ENCODE data around the gene ANKS1B. TPM values are rescaled to one million over a fixed set of nuclear protein-coding genes. Genes with fewer than 3 reads are reported as not detected.

ANKS1B gene
- total RNA-seq, 1 experiment from 2014 or later: 5.8 TPM

GRCh38 chr12:99087278-99087677 is 897.5 kb downstream of the ANKS1B start:
- peak; percentile 82 for ATAC-seq
- ChIA-PET CTCF (no interaction called here), POLR2A (no interaction called here)
- Mint-ChIP-seq H3K27ac (no peak overlapping the region), H3K4me1 (peaks cover 17% of the 10 kb centered on the region), H3K4me3 (no peak overlapping the region), H3K27me3 (ENCODE audit: low read depth) (no peaks in the 10 kb centered on the region), H3K36me3 (no peaks in the 10 kb centered on the region), H3K9me3 (peaks cover 5% of the 10 kb centered on the region)
- DNase-seq (ENCODE audit: low spot score): no peak
- TF ChIP-seq IRF2 (CRISPR knock-in tag; IDR thresholded peaks at IDR 0.05; ENCODE audit: borderline replicate concordance, low read depth): no peak
- no peak for TF ChIP-seq ZNF532 (CRISPR knock-in tag; IDR thresholded peaks at IDR 0.05; ENCODE audit: borderline replicate concordance)
- TF ChIP-seq FOXJ3 (CRISPR knock-in tag; IDR thresholded peaks at IDR 0.05; ENCODE audit: borderline replicate concordance): no peak
- no peak for TF ChIP-seq ZNF425 (CRISPR knock-in tag; conservative IDR thresholded peaks at IDR 0.05)
- TF ChIP-seq E2F1 (CRISPR knock-in tag; IDR thresholded peaks at IDR 0.05): no peak
- no peak for TF ChIP-seq NR1H2 (CRISPR knock-in tag; IDR thresholded peaks at IDR 0.05)
- no peak for TF ChIP-seq E2F4 (CRISPR knock-in tag; IDR thresholded peaks at IDR 0.05; ENCODE audit: borderline replicate concordance, low read depth)

- Mint-ChIP-seq H3K27me3 (ENCODE audit: low read depth) (no peaks in the 10 kb centered on the region; the same call in 1 of the 2 replicates), H3K4me1 (no peaks in the 10 kb centered on the region), H3K4me3 (no peak overlapping the region), H3K36me3 (no peaks in the 10 kb centered on the region), H3K9me3 (no peaks in the 10 kb centered on the region), H3K27ac (no peak overlapping the region)
- ChIA-PET CTCF (no interaction called here), POLR2A (no interaction called here)
- DNase-seq (ENCODE audit: low spot score): no peak
- no peak for ATAC-seq
- TF ChIP-seq CREM (CRISPR knock-in tag; IDR thresholded peaks at IDR 0.05): no peak
- TF ChIP-seq PREB (CRISPR knock-in tag; IDR thresholded peaks at IDR 0.05; ENCODE audit: borderline replicate concordance): no peak
- no peak for TF ChIP-seq NFYB (CRISPR knock-in tag; conservative IDR thresholded peaks at IDR 0.05; ENCODE audit: low read depth)
- no peak for TF ChIP-seq NR2C2 (CRISPR knock-in tag; IDR thresholded peaks at IDR 0.05)
- TF ChIP-seq ATF1 (CRISPR knock-in tag; IDR thresholded peaks at IDR 0.05): no peak
- TF ChIP-seq ZNF396 (CRISPR knock-in tag; IDR thresholded peaks at IDR 0.05; ENCODE audit: borderline replicate concordance): no peak
- no peak for TF ChIP-seq TP53 (CRISPR knock-in tag; IDR thresholded peaks at IDR 0.05)
- no peak for TF ChIP-seq CTCF (IDR thresholded peaks at IDR 0.05)
- no peak for TF ChIP-seq ZBTB43 (CRISPR knock-in tag; IDR thresholded peaks at IDR 0.05)
- no peak for TF ChIP-seq ETV6 (CRISPR knock-in tag; IDR thresholded peaks at IDR 0.05)
- TF ChIP-seq HMGA2 (CRISPR knock-in tag; IDR thresholded peaks at IDR 0.05): no peak
- no peak for TF ChIP-seq STAT6 (CRISPR knock-in tag; conservative IDR thresholded peaks at IDR 0.05; ENCODE audit: low read depth)
- no peak for TF ChIP-seq IRF2 (CRISPR knock-in tag; IDR thresholded peaks at IDR 0.05; ENCODE audit: borderline replicate concordance, low read depth)
Observed at GRCh38 chr12:99079811-99080210, 904.9 kb downstream of the ANKS1B start.
